ENCODE data around the gene ZSCAN22.
A peak's percentile ranks its signal among the peaks of the same experiment; 100 is the strongest.

Gene ZSCAN22

DNA sequence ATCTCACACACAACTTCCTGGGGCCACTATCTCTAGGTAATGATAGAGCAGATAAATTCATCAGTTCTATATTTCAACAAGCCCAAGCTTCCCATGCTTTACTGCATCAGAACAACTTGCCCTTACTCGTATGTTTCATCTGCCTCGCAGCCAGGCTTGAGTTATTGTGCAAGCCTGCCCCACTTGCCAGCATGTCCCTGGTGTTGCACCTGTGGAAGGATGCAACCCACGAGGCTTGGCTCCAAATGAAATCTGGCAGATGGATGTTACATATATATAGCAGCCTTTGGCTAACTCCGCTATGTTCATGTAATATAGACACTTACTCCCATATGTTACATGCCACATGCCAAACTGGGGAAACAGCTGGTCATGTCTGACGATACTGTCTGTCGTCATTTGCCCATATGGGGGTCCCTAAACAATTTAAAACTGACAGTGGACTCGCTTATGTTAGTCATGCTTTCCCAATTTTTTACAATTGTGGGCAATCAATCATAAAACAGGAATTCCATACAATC, 15.4 kb upstream of the ZSCAN22 start:
- DNase-seq (ENCODE audit: low read depth), result no peak
- no peak overlapping the region for H3K4me3 ChIP-seq (ENCODE audit: control insufficient read depth, low read depth, low read length)
- TF ChIP-seq, protein P1, sequence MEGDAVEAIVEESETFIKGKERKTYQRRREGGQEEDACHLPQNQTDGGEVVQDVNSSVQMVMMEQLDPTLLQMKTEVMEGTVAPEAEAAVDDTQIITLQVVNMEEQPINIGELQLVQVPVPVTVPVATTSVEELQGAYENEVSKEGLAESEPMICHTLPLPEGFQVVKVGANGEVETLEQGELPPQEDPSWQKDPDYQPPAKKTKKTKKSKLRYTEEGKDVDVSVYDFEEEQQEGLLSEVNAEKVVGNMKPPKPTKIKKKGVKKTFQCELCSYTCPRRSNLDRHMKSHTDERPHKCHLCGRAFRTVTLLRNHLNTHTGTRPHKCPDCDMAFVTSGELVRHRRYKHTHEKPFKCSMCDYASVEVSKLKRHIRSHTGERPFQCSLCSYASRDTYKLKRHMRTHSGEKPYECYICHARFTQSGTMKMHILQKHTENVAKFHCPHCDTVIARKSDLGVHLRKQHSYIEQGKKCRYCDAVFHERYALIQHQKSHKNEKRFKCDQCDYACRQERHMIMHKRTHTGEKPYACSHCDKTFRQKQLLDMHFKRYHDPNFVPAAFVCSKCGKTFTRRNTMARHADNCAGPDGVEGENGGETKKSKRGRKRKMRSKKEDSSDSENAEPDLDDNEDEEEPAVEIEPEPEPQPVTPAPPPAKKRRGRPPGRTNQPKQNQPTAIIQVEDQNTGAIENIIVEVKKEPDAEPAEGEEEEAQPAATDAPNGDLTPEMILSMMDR (IDR thresholded peaks at IDR 0.05; ENCODE audit: control insufficient read depth, insufficient read depth, low read depth, low read length, missing control alignments), result no peak

DNA sequence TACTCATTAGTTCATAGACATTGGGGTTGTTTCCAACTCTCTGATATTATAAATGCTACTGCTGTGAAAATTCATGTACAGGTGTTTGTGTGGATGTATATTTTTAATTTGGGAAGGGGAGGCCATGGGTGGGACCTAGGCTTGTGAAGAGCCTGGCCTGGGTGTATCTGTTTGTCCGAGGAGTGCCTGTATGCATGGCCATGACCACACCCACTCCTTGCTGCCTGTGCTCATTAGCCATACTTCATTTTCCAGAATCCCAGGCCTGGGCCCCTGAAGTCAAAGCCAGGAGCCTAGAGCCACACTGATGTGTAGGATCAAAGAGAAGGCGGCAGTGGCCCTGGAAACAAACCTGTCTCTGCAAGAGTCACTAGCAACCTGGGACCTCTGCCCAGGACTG, 11.2 kb upstream of the ZSCAN22 start:
- no peak for DNase-seq (ENCODE audit: low read depth)
- TF ChIP-seq, protein P1 (IDR thresholded peaks at IDR 0.05; ENCODE audit: control insufficient read depth, insufficient read depth, low read depth, low read length, missing control alignments), result no peak
- no peak overlapping the region for H3K4me3 ChIP-seq (ENCODE audit: control insufficient read depth, low read depth, low read length)

DNA sequence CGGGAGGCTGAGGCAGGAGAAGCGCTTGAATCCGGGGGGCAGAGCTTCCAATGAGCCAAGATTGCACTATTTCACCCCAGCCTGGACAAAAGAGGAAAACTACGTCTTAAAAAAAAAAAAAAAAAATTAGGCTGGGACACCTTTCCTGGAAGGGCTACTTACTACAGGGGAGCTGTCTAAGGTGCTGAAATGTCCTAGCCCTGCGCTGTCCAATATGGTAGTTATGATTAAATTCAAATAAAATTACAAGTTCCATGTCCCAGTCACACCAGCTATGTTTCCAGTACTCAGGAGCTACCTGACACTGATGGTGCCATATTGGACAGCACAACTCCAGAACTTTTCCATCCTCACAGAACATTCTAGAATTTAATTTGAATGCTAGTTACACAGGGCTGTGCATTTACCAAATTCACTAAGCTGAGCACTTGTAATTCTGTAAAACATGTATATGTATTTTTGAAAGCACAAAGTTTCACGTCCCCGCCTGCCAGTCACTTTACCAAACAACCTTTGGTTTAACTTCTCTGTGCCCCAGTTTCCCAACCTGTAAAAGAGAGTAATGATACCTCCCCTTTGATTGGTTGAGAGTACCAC, 9.2 kb upstream of the ZSCAN22 start:
- TF ChIP-seq, protein P1 (IDR thresholded peaks at IDR 0.05; ENCODE audit: control insufficient read depth, insufficient read depth, low read depth, low read length, missing control alignments), result no peak
- no peak for DNase-seq (ENCODE audit: low read depth)
- H3K4me3 ChIP-seq (ENCODE audit: control insufficient read depth, low read depth, low read length), result no peak overlapping the region

DNA sequence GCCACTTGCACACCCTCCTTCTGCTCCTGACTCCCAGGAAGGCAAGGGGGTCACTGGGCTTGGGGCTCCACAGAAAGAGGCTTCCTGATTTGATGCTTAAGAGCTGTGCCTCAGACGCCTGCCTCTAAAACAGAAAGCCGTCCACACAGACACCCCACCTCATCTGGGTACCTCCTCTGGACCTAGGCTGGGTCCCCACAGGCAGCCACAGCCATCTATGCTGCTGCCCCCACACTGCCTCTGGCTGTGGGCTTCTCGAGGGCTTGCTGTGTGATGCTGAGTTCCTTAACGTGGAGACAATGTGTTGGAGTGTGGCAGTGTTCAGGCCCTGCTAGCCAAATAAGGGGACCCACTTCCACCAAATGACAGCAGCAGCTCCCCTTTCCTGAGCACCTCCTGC, 8.5 kb upstream of the ZSCAN22 start:
- TF ChIP-seq, protein P1 (IDR thresholded peaks at IDR 0.05; ENCODE audit: control insufficient read depth, insufficient read depth, low read depth, low read length, missing control alignments), result no peak
- H3K4me3 ChIP-seq (ENCODE audit: control insufficient read depth, low read depth, low read length), result no peak overlapping the region
- DNase-seq (ENCODE audit: low read depth), result no peak

DNA sequence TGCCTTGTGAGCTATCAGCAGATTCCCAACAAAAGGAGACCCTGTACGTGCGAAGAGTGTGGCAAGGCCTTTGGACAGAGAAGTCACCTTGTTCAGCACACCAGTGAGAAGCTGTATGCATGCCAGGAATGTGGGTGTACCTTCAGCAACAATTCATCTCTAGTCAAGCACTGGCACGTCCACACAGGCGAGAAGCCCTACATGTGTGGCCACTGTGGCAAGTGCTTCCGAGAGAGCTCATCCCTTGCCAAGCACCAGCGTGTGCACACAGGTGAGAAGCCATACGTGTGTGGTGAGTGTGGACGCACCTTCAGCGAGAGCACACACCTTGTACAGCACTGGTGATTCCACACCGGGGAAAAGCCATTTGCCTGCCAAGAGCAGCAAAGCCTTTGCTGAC, 7.6 kb upstream of the ZSCAN22 start:
- H3K4me3 ChIP-seq (ENCODE audit: control insufficient read depth, low read depth, low read length), result no peak overlapping the region
- TF ChIP-seq, protein P1 (IDR thresholded peaks at IDR 0.05; ENCODE audit: control insufficient read depth, insufficient read depth, low read depth, low read length, missing control alignments), result no peak
- DNase-seq (ENCODE audit: low read depth), result no peak

DNA sequence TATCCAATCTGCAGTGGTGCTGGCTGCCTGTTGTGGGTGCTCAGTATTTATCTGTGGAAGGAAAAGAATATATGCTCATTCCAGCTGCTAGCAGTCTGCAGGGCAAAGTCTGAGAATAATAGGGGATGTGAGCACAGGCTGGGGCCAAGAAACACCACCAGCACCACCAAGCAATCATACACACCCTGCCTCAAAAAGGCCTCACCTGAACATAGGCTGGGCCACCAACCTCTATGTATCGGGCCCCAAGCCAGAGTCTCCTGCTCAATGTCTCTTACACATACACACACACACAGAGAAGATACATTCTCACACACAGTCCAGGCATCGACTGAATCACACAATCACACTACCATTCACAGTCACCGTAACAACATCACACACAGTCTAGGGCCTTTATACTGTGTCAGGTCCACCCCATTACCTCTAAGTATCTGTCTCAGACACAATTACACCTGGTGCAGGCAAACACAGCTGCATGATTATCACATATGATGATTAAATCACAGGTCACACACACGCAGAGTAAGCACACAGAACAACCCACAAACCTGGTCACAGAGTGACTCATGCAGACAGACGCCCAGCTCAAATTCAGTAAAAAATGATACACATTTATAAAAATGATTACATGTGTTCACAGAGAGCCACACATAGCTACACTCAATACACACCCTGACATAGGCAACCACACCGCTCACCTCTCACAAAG, 1.3 kb upstream of the ZSCAN22 start:
- H3K4me3 ChIP-seq (ENCODE audit: control insufficient read depth, low read depth, low read length), result peak overlapping the region; percentile 89
- TF ChIP-seq, protein P1 (IDR thresholded peaks at IDR 0.05; ENCODE audit: control insufficient read depth, insufficient read depth, low read depth, low read length, missing control alignments), result no peak
- no peak for DNase-seq (ENCODE audit: low read depth)

Measured in AG09309 (cell line).